AG04449 (cell line): ENCODE results near the gene CD72.
A peak's percentile ranks its signal among the peaks of the same experiment; 100 is the strongest.

Experiments
- CTCF ChIA-PET: fragments of 350-600 bp; formaldehyde crosslinking; extraction: SDS; loops from one replicate; lab custom pipeline; 2021; ENCODE audit warnings: antibody characterized with exemption; lab: Yijun Ruan, JAX
- POLR2A ChIA-PET: fragments of 400-600, 350-600 bp; formaldehyde crosslinking; extraction: SDS; loops from one replicate; lab custom pipeline; 2020; ENCODE audit warnings: antibody characterized with exemption, inconsistent platforms; lab: Yijun Ruan, JAX
- DNase-seq: peaks from one replicate; pipeline ENCODE4 v3.0.0-alpha.2; 2010; ENCODE audit warnings: low read depth, low spot score
- H3K4me3 ChIP-seq: 2 replicates; pipeline ENCODE4 v1.5.1; 2011; ENCODE audit warnings: low read depth, mild to moderate bottlenecking, control low read depth, low read length
- TF ChIP-seq, protein P1 (sequence below): IDR thresholded peaks from one replicate; pipeline ENCODE4 v1.5.1; 2011; ENCODE audit warnings: mild to moderate bottlenecking, moderate library complexity, low read length, control low read depth, inconsistent platforms; ENCODE audit not compliant: insufficient read depth; ENCODE audit errors: missing control alignments

Gene CD72

DNA sequence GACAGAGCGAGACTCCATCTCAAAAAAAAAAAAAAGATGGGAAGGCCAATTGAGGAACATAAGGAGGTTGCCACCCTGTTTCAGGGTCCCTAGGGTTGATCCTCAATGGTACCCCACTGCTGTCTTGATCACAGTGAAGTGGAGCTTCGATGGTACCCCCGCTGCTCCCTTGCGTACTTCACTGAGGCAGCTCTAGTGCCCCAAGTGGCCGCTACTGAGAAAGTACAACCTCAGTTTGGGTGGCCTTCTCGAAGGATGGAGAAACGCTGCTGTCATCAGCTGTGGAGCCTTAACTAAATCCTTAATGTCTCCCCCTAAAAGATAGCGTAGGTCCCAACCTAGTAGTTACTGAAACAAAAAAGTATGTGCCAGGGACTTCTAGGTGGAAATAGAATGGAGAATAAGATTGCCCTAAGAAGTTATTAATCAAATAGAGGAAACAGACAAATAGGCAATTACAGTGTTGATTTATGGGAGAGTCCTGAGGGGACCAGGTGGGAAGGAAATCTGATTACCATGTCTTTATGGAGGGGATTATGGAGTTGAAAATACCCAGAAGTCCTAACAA is 6.9 kb downstream of the CD72 start:
- POLR2A ChIA-PET, result interaction anchor here (0.7 to 0.8 kb wide), 2 partner anchors 34 to 69 kb away, joined by 3 to 4 read pairs; no protein-coding TSS in a partner anchor
- TF ChIP-seq, protein P1, sequence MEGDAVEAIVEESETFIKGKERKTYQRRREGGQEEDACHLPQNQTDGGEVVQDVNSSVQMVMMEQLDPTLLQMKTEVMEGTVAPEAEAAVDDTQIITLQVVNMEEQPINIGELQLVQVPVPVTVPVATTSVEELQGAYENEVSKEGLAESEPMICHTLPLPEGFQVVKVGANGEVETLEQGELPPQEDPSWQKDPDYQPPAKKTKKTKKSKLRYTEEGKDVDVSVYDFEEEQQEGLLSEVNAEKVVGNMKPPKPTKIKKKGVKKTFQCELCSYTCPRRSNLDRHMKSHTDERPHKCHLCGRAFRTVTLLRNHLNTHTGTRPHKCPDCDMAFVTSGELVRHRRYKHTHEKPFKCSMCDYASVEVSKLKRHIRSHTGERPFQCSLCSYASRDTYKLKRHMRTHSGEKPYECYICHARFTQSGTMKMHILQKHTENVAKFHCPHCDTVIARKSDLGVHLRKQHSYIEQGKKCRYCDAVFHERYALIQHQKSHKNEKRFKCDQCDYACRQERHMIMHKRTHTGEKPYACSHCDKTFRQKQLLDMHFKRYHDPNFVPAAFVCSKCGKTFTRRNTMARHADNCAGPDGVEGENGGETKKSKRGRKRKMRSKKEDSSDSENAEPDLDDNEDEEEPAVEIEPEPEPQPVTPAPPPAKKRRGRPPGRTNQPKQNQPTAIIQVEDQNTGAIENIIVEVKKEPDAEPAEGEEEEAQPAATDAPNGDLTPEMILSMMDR, result peak; percentile 73
- CTCF ChIA-PET, result interaction anchor here (0.9 to 5.4 kb wide), 17 partner anchors 9 to 133 kb away, joined by 3 to 34 read pairs (median 5); no protein-coding TSS in a partner anchor
- no peak for DNase-seq
- H3K4me3 ChIP-seq, result no peak overlapping the region

DNA sequence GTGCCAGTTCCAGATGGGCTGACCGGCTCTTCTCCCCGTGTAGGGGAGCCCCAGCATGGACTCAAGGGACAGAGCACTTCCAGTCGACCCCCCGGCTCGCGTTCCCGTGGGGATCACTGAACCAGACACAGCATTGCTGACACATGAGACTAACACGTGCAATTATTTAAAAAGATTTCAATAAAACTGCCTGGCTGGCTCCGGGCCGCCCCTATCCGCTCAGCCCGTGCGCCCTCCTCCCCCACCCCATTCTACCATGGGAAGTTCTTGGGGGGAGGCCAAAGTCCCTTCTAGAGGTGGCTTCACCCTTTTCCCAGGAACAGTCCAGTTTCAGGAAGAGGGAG is 8.4 kb downstream of the CD72 start:
- ChIA-PET CTCF (interaction anchor here (1.1 to 5.4 kb wide), 5 partner anchors 24 to 120 kb away, joined by 4 to 34 read pairs (median 4); partner anchors contain the start of gene RUSC2), POLR2A (interaction anchor here (1.3 kb wide), 1 partner anchor 71 kb away, joined by 4 read pairs; no protein-coding TSS in a partner anchor)
- TF ChIP-seq, protein P1, result no peak
- no peak overlapping the region for H3K4me3 ChIP-seq
- no peak for DNase-seq

DNA sequence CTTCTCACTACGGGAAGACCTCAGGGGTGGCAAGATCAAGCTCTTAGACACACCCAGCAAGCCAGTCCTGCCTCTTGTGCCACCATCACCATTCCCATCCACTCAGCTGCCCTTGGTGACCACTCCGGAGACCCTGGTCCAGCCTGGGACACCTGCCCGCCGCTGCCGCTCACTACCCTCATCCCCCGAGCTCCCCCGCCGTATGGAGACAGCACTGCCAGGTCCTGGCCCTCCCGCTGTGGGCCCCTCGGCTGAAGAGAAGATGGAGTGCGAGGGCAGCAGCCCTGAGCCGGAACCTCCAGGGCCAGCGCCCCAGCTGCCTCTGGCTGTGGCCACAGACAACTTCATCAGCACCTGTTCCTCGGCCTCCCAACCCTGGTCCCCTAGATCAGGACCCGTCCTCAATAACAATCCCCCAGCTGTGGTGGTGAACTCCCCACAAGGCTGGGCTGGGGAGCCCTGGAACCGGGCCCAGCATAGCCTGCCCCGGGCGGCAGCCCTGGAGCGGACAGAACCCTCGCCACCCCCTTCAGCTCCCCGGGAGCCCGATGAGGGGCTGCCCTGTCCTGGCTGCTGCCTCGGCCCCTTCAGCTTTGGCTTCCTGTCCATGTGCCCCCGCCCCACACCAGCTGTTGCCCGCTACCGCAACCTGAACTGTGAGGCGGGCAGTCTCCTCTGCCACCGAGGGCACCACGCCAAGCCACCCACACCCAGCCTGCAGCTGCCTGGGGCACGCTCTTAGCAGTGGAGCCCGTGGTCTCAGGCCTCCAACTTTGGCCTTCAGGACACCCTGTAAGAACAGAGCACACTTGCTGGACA is 9.0 kb downstream of the CD72 start:
- TF ChIP-seq, protein P1, result no peak
- no peak for DNase-seq
- H3K4me3 ChIP-seq, result no peak overlapping the region
- CTCF ChIA-PET, result interaction anchor here (1.0 to 5.4 kb wide), 6 partner anchors 7 to 62 kb away, joined by 3 to 34 read pairs (median 4); no protein-coding TSS in a partner anchor
- POLR2A ChIA-PET, result interaction anchor here (1.3 kb wide), 1 partner anchor 71 kb away, joined by 4 read pairs; no protein-coding TSS in a partner anchor

DNA sequence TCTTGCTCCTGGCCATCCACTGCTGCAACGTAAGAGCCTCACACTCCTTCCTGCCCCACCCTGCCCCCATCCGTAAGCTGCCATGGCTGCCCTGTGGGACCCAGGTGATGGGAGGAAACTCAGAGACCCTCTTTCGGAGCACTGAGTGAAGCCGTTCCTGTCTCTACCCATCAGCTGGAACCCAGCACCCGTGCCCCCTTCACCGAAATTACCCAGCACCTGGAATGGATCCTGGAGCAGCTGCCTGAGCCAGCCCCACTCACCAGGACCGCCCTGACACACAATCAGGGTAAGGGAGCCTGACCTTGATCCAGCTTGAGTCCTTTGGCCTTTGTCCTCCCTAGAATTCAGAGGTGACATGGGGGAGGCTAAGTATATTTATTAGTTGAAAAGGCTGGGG is 10.0 kb downstream of the CD72 start:
- CTCF ChIA-PET, result interaction anchor here (1.0 to 5.4 kb wide), 3 partner anchors 8 to 38 kb away, joined by 3 to 34 read pairs (median 6); no protein-coding TSS in a partner anchor
- TF ChIP-seq, protein P1, result no peak
- DNase-seq, result no peak
- POLR2A ChIA-PET, result no interaction called here
- no peak overlapping the region for H3K4me3 ChIP-seq

DNA sequence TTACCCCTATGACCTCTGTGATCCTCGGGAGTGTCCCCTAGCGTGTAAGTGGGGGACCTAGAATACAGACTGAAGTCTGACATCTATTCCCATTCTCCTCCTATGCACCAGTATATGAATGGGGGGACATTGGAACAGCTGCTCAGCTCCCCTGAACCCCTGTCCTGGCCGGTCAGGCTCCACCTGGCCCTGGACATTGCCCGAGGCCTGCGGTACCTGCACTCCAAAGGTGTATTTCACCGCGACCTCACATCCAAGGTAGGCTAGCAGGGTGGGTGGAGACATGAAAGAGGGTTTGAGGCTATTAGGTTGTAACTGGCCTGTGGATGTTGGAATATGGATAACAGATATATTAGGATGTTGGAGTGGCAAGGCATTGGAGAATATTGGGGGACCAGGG is 11.5 kb downstream of the CD72 start:
- no peak for DNase-seq
- POLR2A ChIA-PET, result no interaction called here
- TF ChIP-seq, protein P1, result no peak
- H3K4me3 ChIP-seq, result peak overlapping the region; percentile 18; the same call in 1 of the 2 replicates
- CTCF ChIA-PET, result interaction anchor here (1.2 kb wide), 1 partner anchor 54 kb away, joined by 3 read pairs; no protein-coding TSS in a partner anchor
